RPMI7951 (cell line): ENCODE measurements around the gene MMP20. TPM values are rescaled to one million over a fixed set of nuclear protein-coding genes. Genes with fewer than 3 reads are reported as not detected.

Source experiments
- DNase-seq: peaks from one replicate; pipeline ENCODE4 v3.0.0-alpha.2; 2012; ENCODE audit warnings: low read depth
- total RNA-seq: library from RNA; depleted of rRNA; stranded (reverse); fragments of >200 nt; shearing (Covaris generic); gene quantifications from 2 replicates; pipeline ENCODE4 v1.2.3, GENCODE V29; 2014

MMP20 gene
- total RNA-seq, 1 experiment from 2014 or later = not detected

DNA sequence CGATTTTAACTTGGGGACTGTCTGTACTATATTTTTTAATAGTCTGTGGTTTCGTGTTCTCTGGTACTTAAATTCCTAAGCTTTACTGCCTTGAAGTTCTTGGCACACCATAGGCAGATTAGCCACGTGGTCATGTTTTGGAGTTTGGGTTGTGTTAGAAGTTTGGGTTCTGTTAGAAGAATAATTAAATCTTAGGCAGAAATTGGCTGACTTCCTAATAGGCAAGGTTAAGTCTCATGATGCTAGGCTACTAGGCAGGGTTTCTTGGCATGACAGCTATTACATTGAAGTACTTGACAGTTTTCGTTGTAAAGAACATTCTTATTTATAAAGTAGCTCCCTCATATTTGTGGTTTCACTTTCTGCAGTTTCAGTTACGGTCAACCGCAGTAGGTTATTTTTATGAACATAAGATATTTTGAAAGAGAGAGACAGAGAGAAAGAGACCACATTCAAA is 64.5 kb downstream of the MMP20 start:
- DNase-seq = peak; percentile 74

- no peak for DNase-seq
Measured at GRCh38 chr11:102559839-102560238, 65.3 kb downstream of the MMP20 start.

GRCh38 chr11:102555091-102555490 is 70.0 kb downstream of the MMP20 start:
- peak; percentile 15 for DNase-seq

DNA sequence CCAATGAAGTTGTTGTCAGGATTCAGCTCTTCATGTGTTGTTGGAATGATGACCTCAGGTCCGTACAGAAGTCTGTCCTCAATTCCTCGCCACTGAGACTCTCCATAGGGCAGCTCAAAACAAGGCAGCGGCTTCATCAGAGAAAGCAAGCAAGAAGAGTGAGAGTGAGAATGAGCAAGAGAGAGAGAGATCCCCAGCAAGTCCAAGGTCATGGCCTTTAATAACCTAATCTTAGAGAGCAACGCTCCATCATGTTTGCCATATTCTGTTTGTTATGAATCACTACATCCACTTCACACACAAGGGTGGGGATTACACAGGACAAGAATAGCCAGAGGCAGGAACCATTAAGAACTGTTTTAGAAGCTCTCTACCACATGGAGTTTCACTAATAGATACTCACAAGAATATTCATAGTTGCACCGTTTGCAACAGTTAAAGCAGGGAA is 71.3 kb downstream of the MMP20 start:
- peak; percentile 50 for DNase-seq

DNA sequence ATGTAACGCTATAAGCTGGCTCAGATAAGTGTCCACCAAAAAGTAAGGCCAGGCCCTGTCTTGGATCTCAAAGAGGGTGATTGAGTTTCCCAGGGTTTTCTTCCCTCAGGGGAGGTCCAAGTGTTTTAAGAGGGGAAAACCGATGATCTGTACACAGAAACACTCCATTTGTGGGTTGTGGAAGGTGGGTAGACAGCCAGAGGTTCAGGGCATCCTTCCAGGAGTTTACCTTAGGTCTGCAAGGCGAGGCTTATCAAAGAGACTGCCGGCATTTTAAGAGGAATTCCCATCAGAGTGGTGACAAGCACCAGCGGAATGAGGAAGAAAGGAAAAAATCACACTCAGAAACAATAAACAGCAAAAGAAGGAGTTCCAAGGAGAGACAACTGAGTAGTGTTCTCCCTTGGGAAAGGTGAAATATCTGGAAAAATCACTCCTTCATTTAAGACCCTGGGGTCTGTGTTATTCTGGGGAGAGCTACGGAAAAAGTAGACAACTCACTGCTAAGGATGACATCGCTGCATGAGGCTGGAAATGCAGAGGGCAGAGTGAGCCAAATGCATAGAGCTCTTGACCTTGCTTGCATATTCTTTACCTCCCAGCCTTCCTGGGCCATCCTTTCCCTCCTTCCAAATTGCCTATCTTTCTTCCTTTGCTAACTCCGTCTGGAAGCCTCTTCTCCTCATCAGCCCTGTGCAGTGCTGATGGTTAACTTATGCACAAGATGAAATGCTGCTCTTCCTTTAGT is 72.5 kb downstream of the MMP20 start:
- peak; percentile 89 for DNase-seq

DNA sequence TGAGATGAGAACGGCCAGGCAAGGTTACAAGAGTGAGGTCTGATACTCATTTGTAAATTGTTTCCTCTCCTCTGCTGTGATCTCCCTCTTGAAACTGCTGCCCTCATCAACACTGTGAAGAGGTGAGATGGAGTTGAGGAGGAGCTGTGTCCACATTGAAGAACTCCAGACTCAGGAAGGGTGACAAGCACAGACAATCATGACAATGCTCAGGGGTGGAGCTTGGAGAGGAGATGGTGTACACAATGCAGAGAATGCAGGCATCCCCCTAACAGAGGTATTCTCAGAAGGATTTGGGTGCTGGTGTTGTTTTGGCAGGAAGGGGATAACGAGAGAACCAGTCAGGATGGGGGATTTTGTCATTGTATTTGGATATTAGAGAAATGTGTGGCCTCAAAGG is 73.1 kb downstream of the MMP20 start:
- DNase-seq = peak; percentile 19

- DNase-seq = no peak
Measured at GRCh38 chr11:102551169-102551781, 73.9 kb downstream of the MMP20 start.

DNA sequence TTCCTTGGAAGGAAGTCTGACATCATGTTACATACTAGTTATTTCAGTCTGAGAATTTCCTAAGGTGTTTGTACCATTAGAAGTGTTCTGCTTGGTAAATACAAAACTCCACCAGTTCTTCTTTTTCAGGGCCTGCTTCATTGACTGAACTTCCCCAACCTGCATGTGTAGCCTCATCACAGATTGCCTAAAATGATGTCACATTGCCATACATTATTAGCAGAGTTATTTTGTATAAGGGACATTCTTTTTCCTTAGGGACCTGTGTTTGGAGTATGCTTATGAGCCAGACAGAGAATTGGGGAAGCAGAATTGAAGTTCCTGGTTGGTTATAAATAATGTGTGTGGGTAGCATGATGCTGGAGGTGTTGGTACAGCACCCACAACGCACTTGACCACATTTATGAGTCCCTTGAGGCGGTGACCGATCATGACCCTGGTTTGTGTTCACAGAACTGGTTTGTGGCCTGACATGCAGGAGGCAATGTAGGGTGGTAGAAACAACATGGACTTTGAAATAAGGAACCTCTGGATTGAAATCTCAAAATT is 78.1 kb downstream of the MMP20 start:
- DNase-seq = peak; percentile 33

GRCh38 chr11:102546427-102546826 is 78.7 kb downstream of the MMP20 start:
- no peak for DNase-seq

GRCh38 chr11:102545701-102546100 is 79.4 kb downstream of the MMP20 start:
- DNase-seq = no peak

DNA sequence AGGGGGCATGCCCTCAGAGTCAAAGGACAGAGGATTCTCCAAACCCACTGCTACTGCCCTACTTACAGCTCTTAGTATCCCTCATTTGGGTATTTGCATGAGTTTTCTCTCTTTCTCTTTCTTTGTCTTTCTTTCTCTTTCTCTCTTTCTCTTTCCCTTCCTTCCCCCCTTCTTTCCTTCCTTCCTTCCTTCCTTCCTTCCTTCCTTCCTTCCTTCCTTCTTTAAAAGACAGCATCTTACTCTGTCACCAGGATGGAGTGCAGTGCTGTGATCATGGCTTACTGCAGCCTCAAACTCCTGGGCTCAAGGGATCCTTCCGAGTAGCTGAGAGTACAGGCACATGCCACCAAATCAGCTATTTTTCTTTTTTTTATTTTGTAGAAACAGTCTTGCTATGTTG is 80.5 kb downstream of the MMP20 start:
- no peak for DNase-seq

DNA sequence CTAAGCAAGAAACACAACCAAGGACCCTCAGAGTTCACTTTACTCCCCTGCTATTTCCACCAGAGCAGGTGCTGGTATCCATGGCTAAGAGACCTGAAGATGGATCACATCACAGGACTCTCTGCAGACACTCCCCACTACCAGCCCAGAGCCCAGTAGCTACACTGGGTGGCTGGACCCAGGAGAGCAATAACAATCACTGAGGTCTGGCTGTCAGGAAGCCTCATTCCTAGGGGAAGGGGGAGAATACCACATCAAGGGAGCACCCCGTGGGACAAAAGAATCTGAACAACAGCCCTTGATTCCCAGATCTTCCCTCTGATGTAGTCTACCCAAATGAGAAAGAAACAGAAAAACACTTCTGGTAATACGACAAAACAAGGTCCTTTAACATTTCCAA is 85.6 kb downstream of the MMP20 start:
- no peak for DNase-seq

DNA sequence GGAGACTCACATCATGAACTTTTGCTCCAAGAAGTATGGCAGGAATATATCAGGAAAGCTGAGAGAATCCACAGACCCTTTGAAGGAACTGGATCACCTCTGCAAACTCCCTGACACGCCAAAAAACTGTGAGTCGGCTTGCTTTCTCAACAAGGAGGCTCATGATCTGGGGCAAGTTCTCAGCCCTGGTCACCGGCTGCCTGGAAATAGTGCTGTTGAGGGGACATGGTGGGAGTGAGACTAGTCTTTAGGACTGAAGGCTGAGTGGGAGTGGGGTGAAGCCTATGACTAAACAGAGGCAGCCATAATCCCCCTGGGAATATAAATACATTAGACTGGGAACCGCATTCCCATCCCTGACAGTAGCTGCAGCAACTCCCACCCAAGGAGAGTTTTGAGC is 86.2 kb downstream of the MMP20 start:
- no peak for DNase-seq

GRCh38 chr11:102534261-102534872 is 90.8 kb downstream of the MMP20 start:
- no peak for DNase-seq

DNA sequence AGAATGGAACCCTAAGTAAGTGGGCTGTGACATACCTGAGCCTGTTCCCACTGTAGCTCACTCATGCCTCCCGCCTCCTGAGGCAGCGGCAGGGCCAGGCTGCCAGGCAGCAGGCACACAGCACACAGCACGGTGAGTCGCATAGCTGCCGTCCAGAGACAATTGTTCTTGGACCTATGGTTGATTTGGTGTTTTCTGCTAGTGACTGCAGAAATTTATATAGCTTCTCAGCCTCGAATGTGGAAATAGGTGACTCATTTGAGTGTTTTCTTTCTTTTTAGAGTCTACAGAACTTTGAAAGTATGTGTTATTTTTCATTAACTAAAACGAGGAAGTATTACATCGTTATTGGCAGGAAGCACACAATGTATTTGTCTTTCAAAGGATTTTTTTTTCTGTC is 94.6 kb downstream of the MMP20 start, which contains the start of gene MMP7:
Gene MMP7, minus strand, starts transcription at position 190 of the 400 bp plus-strand sequence. Its CDS starts 47 bp downstream, at position 143.
- peak; percentile 13 for DNase-seq

DNA sequence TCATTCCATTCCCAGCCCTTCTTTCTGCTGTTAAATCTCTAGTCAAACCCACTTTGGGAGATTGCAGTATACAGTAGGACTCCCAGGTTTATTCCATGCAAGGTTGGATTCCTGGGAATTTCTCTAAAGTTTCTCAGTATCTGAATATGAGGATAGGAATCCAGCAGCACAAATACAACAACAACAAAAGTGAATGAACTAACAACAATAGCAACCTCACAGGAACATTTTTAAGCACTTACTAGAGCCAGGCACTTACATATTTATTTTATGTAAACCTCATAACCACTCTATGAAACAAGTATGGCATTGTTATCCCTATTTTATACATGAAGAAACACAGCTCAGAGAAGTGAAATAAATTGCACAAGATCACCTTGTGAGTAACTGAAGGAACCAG is 96.5 kb downstream of the MMP20 start:
- DNase-seq = no peak

- DNase-seq = peak; percentile 34
Measured at GRCh38 chr11:102527684-102528083, 97.4 kb downstream of the MMP20 start.

GRCh38 chr11:102527041-102527440 is 98.1 kb downstream of the MMP20 start:
- DNase-seq = no peak
